GM12878 (cell line): ENCODE measurements around the gene HYPK. TPM values are rescaled to one million over a fixed set of nuclear protein-coding genes. Genes with fewer than 3 reads are reported as not detected.

Experiments
- EP300 ChIP-seq, 2 experiments: fragments of 150-350 bp in 1 of 2; IDR thresholded peaks; 2 replicates each; pipeline ENCODE4 v1.6.1; 2011 to 2012; ENCODE audit warnings: low read depth in 2 of 2, low read length in 2 of 2, borderline replicate concordance in 1 of 2, improper control_type of control experiment in 1 of 2, inconsistent platforms in 1 of 2; ENCODE audit not compliant: control insufficient read depth in 1 of 2
- ESRRA ChIP-seq: IDR thresholded peaks from 2 replicates; pipeline ENCODE4 v1.6.1; 2012; ENCODE audit warnings: mild to moderate bottlenecking, low read length, improper control_type of control experiment
- FOS ChIP-seq: IDR thresholded peaks from 3 replicates; pipeline ENCODE4 v1.6.1; 2011; ENCODE audit warnings: borderline replicate concordance; ENCODE audit not compliant: insufficient read length; ENCODE audit errors: extremely low read depth
- HDAC2 ChIP-seq: fragments of 200-600 bp; sonication (generic); IDR thresholded peaks from 2 replicates; pipeline ENCODE4 v1.6.1; 2017
- IKZF1 ChIP-seq: fragments of 450-650 bp; conservative IDR thresholded peaks from 2 replicates; pipeline ENCODE4 v1.6.1; 2017; ENCODE audit warnings: antibody characterized with exemption, mild to moderate bottlenecking
- IRF4 ChIP-seq: IDR thresholded peaks from 2 replicates; pipeline ENCODE4 v1.6.1; 2011; ENCODE audit warnings: low read depth, low read length
- MTA3 ChIP-seq: IDR thresholded peaks from 2 replicates; pipeline ENCODE4 v1.6.1; 2012; ENCODE audit warnings: low read length, inconsistent platforms, borderline replicate concordance
- MYC ChIP-seq: IDR thresholded peaks from 2 replicates; pipeline ENCODE4 v1.6.1; 2011; ENCODE audit warnings: mild to moderate bottlenecking, low read length, moderate library complexity, inconsistent platforms; ENCODE audit not compliant: insufficient read depth, insufficient replicate concordance, insufficient read length, severe bottlenecking
- RAD51 ChIP-seq: fragments of 450-650 bp; IDR thresholded peaks from 2 replicates; pipeline ENCODE4 v1.6.1; 2016; ENCODE audit warnings: moderate library complexity, mild to moderate bottlenecking, inconsistent platforms
- SIN3A ChIP-seq: IDR thresholded peaks from 2 replicates; pipeline ENCODE4 v1.6.1; 2012; ENCODE audit warnings: low read depth, low read length, improper control_type of control experiment
- SIX5 ChIP-seq: IDR thresholded peaks from 2 replicates; pipeline ENCODE4 v1.6.1; 2011; ENCODE audit warnings: mild to moderate bottlenecking, low read depth, low read length, moderate library complexity; ENCODE audit not compliant: severe bottlenecking
- SMC3 ChIP-seq: IDR thresholded peaks from 2 replicates; pipeline ENCODE4 v1.6.1; 2011; ENCODE audit warnings: low read length, improper control_type of control experiment, borderline replicate concordance
- ZNF207 ChIP-seq: fragments of 450-650 bp; IDR thresholded peaks from 2 replicates; pipeline ENCODE4 v1.6.1; 2014; ENCODE audit warnings: antibody characterized with exemption, mild to moderate bottlenecking, borderline replicate concordance
- polyA plus RNA-seq, 11 experiments: library from polyadenylated mRNA; depleted of rRNA in 4 of 11; unstranded in 6 of 11; stranded (reverse) in 5 of 11; fragments of >200 nt; fragmentation: Nextera tagmentation in 4 of 11; fragmentation: Illumina TruSeq in 1 of 11; extraction: Ambion mirVana in 4 of 11; extraction: Trizol in 1 of 11; gene quantifications; 1 replicate in 1 of 11; 2 replicates in 10 of 11; pipeline versions ENCODE4 v1.2.1 to v1.2.3, GENCODE V29; 2011 to 2016; ENCODE audit warnings: inconsistent platforms in 2 of 11, missing spikeins in 2 of 11, low read depth in 1 of 11
- total RNA-seq, 4 experiments: library from RNA; depleted of rRNA in 3 of 4; stranded (reverse); fragments of >200 nt in 3 of 4; fragmentation: Illumina TruSeq in 1 of 4; extraction: Trizol in 1 of 4; gene quantifications; 2 replicates each; pipeline versions ENCODE4 v1.2.1 to v1.2.3, GENCODE V29; 2013 to 2021
- TF ChIP-seq, protein P1 (sequence below): IDR thresholded peaks from 2 replicates; pipeline ENCODE4 v1.6.1; 2011; ENCODE audit warnings: mild to moderate bottlenecking, low read depth, low read length, moderate library complexity; ENCODE audit not compliant: insufficient replicate concordance
- TF ChIP-seq, protein P2 (sequence below): fragments of 450-650 bp; IDR thresholded peaks from 2 replicates; pipeline ENCODE4 v1.6.1; 2017; ENCODE audit warnings: mild to moderate bottlenecking
- TF ChIP-seq, protein P3 (sequence below): fragments of 450-650 bp; IDR thresholded peaks from 2 replicates; pipeline ENCODE4 v1.6.1; 2017; ENCODE audit warnings: antibody characterized with exemption, mild to moderate bottlenecking, moderate library complexity
- TF ChIP-seq, protein P4 (sequence below): fragments of 450-650 bp; IDR thresholded peaks from 2 replicates; pipeline ENCODE4 v1.6.1; 2017; ENCODE audit warnings: low read depth, mild to moderate bottlenecking, moderate library complexity
- TF ChIP-seq, protein P5 (sequence below): fragments of 450-650 bp; IDR thresholded peaks from 2 replicates; pipeline ENCODE4 v1.6.1; 2018; ENCODE audit warnings: borderline replicate concordance, mild to moderate bottlenecking; ENCODE audit not compliant: partially characterized antibody

HYPK gene
- total and polyA plus RNA-seq, 10 of the 15 experiments (the other 5 are each of a cell fraction or from before 2014, with no cell fraction given) = 8.0 to 38.4 (median 17.5) TPM

DNA sequence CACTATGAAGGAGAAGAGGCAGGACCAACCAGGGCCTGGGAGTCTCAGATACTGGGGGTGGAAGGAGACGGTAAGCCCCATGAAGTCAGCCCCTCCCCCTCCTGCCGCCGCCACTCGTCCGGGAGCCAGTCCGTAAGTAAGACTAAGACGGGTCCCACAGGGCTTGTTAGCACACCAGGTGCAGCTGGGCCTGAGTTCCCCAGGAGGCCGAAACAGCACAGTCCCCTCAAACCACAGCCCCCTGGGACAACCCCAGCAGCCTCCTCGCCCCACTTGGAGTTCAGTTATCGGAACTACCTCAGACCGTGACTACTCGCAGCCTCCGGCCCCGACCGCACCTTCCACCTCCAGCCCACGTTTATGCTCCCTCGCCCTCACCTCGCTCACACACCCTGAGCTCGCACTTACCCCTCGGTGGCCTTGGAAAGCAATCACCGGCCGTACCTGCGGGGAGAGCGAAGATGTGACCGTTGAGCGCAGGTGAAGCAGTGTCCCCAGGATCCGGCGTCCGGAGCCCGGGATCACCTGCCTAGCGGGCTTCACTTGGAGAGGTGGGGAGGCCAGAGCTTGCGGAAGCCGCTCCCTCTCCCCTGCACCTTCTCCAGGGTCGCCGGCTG, 24.2 kb upstream of the HYPK start (continued):
- TF ChIP-seq, protein P1, sequence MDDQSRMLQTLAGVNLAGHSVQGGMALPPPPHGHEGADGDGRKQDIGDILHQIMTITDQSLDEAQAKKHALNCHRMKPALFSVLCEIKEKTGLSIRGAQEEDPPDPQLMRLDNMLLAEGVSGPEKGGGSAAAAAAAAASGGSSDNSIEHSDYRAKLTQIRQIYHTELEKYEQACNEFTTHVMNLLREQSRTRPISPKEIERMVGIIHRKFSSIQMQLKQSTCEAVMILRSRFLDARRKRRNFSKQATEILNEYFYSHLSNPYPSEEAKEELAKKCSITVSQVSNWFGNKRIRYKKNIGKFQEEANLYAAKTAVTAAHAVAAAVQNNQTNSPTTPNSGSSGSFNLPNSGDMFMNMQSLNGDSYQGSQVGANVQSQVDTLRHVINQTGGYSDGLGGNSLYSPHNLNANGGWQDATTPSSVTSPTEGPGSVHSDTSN = no peak
- no peak for TF ChIP-seq MYC
- TF ChIP-seq RAD51 = no peak
- TF ChIP-seq, protein P2, sequence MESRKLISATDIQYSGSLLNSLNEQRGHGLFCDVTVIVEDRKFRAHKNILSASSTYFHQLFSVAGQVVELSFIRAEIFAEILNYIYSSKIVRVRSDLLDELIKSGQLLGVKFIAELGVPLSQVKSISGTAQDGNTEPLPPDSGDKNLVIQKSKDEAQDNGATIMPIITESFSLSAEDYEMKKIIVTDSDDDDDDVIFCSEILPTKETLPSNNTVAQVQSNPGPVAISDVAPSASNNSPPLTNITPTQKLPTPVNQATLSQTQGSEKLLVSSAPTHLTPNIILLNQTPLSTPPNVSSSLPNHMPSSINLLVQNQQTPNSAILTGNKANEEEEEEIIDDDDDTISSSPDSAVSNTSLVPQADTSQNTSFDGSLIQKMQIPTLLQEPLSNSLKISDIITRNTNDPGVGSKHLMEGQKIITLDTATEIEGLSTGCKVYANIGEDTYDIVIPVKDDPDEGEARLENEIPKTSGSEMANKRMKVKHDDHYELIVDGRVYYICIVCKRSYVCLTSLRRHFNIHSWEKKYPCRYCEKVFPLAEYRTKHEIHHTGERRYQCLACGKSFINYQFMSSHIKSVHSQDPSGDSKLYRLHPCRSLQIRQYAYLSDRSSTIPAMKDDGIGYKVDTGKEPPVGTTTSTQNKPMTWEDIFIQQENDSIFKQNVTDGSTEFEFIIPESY = no peak
- TF ChIP-seq, protein P3, sequence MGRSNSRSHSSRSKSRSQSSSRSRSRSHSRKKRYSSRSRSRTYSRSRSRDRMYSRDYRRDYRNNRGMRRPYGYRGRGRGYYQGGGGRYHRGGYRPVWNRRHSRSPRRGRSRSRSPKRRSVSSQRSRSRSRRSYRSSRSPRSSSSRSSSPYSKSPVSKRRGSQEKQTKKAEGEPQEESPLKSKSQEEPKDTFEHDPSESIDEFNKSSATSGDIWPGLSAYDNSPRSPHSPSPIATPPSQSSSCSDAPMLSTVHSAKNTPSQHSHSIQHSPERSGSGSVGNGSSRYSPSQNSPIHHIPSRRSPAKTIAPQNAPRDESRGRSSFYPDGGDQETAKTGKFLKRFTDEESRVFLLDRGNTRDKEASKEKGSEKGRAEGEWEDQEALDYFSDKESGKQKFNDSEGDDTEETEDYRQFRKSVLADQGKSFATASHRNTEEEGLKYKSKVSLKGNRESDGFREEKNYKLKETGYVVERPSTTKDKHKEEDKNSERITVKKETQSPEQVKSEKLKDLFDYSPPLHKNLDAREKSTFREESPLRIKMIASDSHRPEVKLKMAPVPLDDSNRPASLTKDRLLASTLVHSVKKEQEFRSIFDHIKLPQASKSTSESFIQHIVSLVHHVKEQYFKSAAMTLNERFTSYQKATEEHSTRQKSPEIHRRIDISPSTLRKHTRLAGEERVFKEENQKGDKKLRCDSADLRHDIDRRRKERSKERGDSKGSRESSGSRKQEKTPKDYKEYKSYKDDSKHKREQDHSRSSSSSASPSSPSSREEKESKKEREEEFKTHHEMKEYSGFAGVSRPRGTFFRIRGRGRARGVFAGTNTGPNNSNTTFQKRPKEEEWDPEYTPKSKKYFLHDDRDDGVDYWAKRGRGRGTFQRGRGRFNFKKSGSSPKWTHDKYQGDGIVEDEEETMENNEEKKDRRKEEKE = no peak
- TF ChIP-seq ESRRA = no peak
- TF ChIP-seq IKZF1 = peak; percentile 89
- no peak for TF ChIP-seq HDAC2
- no peak for TF ChIP-seq MTA3
- no peak; the same call in 1 of the 2 replicates for TF ChIP-seq ZNF207
- TF ChIP-seq, protein P4, sequence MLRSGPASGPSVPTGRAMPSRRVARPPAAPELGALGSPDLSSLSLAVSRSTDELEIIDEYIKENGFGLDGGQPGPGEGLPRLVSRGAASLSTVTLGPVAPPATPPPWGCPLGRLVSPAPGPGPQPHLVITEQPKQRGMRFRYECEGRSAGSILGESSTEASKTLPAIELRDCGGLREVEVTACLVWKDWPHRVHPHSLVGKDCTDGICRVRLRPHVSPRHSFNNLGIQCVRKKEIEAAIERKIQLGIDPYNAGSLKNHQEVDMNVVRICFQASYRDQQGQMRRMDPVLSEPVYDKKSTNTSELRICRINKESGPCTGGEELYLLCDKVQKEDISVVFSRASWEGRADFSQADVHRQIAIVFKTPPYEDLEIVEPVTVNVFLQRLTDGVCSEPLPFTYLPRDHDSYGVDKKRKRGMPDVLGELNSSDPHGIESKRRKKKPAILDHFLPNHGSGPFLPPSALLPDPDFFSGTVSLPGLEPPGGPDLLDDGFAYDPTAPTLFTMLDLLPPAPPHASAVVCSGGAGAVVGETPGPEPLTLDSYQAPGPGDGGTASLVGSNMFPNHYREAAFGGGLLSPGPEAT = peak; percentile 58; the same call in 1 of the 2 replicates
- peak; percentile 65 to 68 for TF ChIP-seq EP300 (IDR thresholded peaks at IDR 0.05; ENCODE audit: borderline replicate concordance in 1 of 2, control insufficient read depth in 1 of 2, low read depth in 2 of 2, low read length in 2 of 2)
- no peak for TF ChIP-seq FOS
- TF ChIP-seq, protein P5, sequence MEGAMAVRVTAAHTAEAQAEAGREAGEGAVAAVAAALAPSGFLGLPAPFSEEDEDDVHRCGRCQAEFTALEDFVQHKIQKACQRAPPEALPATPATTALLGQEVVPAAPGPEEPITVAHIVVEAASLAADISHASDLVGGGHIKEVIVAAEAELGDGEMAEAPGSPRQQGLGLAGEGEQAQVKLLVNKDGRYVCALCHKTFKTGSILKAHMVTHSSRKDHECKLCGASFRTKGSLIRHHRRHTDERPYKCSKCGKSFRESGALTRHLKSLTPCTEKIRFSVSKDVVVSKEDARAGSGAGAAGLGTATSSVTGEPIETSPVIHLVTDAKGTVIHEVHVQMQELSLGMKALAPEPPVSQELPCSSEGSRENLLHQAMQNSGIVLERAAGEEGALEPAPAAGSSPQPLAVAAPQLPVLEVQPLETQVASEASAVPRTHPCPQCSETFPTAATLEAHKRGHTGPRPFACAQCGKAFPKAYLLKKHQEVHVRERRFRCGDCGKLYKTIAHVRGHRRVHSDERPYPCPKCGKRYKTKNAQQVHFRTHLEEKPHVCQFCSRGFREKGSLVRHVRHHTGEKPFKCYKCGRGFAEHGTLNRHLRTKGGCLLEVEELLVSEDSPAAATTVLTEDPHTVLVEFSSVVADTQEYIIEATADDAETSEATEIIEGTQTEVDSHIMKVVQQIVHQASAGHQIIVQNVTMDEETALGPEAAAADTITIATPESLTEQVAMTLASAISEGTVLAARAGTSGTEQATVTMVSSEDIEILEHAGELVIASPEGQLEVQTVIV = no peak
- TF ChIP-seq SMC3 = no peak
- no peak for TF ChIP-seq SIN3A
- no peak for TF ChIP-seq SIX5
- no peak for TF ChIP-seq IRF4
